KMS-11 (cell line): ENCODE data around the gene SLC26A1.

Source experiments
- H2AFZ ChIP-seq: fragments of 200-600 bp; sonication (generic); 2 replicates; pipeline ENCODE4 v1.6.1; 2016; ENCODE audit warnings: antibody characterized with exemption, mixed run types, low read depth
- H3K27ac ChIP-seq: fragments of 200-600 bp; sonication (generic); 2 replicates; pipeline ENCODE4 v1.6.1; 2016; ENCODE audit warnings: mild to moderate bottlenecking, mixed run types
- H3K27me3 ChIP-seq: fragments of 200-600 bp; sonication (generic); 2 replicates; pipeline ENCODE4 v1.6.1; 2017; ENCODE audit warnings: mild to moderate bottlenecking, low read depth, mixed run types, moderate library complexity; ENCODE audit not compliant: insufficient read depth
- H3K36me3 ChIP-seq: fragments of 200-600 bp; sonication (generic); 2 replicates; pipeline ENCODE4 v1.6.1; 2017; ENCODE audit warnings: mild to moderate bottlenecking, mixed run types; ENCODE audit not compliant: insufficient read depth
- H3K4me1 ChIP-seq: fragments of 200-600 bp; sonication (generic); 2 replicates; pipeline ENCODE4 v1.6.1; 2016; ENCODE audit warnings: mild to moderate bottlenecking, low read depth, mixed run types; ENCODE audit not compliant: poor library complexity, severe bottlenecking
- H3K4me2 ChIP-seq: fragments of 200-600 bp; sonication (generic); 2 replicates; pipeline ENCODE4 v1.7.0; 2016; ENCODE audit warnings: mild to moderate bottlenecking, mixed run types
- H3K4me3 ChIP-seq: fragments of 200-600 bp; sonication (generic); IDR thresholded peaks from 2 replicates; pipeline ENCODE4 v1.6.1; 2017; ENCODE audit warnings: low read depth, low read length, mixed read lengths; ENCODE audit not compliant: insufficient read depth
- H3K79me2 ChIP-seq: fragments of 200-600 bp; sonication (generic); 2 replicates; pipeline ENCODE4 v1.6.1; 2016; ENCODE audit warnings: low read depth, mixed run types; ENCODE audit not compliant: insufficient read depth
- H3K9ac ChIP-seq: fragments of 200-600 bp; sonication (generic); 2 replicates; pipeline ENCODE4 v1.6.1; 2016; ENCODE audit warnings: mild to moderate bottlenecking, mixed run types
- H4K20me1 ChIP-seq: fragments of 200-600 bp; sonication (generic); 2 replicates; pipeline ENCODE4 v1.6.1; 2016; ENCODE audit warnings: mild to moderate bottlenecking, mixed run types; ENCODE audit not compliant: insufficient read depth
- TF ChIP-seq, protein P1 (sequence below): fragments of 200-600 bp; sonication (generic); conservative IDR thresholded peaks from 2 replicates; pipeline ENCODE4 v1.6.1; 2017; ENCODE audit warnings: low read depth, mild to moderate bottlenecking, antibody characterized with exemption, low read length, moderate library complexity, mixed read lengths

Gene SLC26A1

DNA sequence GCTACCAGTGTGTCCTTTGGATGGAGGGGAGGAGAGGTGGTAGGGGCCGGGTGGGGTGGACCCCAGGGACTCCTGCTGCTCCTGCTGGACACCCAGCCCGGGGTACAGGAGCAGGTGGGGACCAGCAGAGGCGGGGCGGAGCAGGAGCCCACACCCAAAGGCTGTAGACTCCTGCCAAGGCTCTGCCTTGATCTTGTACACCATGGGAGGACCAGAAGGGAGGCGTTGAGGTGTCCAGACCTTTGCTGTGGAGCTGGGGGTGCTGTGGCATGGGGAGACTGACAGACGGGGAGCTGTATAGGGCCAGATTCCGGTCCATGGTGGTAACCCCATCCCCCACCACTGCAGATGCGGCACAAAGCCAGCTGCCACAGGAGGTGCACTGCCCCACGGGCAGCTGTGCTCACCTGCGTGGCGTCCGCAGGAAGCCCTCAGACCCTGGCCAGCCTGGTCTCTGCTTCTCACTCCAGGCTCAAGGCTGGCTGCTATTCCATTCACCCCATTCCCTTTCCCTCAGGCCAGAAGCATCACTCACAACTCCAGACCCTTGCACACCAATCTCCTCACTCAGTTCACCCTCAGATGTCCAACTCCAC, 5.0 kb upstream of the SLC26A1 start:
- H3K4me3 ChIP-seq: no peak overlapping the region
- no peaks in the 10 kb centered on the region for H3K27me3 ChIP-seq
- no peaks in the 10 kb centered on the region for H3K4me1 ChIP-seq
- TF ChIP-seq, protein P1, sequence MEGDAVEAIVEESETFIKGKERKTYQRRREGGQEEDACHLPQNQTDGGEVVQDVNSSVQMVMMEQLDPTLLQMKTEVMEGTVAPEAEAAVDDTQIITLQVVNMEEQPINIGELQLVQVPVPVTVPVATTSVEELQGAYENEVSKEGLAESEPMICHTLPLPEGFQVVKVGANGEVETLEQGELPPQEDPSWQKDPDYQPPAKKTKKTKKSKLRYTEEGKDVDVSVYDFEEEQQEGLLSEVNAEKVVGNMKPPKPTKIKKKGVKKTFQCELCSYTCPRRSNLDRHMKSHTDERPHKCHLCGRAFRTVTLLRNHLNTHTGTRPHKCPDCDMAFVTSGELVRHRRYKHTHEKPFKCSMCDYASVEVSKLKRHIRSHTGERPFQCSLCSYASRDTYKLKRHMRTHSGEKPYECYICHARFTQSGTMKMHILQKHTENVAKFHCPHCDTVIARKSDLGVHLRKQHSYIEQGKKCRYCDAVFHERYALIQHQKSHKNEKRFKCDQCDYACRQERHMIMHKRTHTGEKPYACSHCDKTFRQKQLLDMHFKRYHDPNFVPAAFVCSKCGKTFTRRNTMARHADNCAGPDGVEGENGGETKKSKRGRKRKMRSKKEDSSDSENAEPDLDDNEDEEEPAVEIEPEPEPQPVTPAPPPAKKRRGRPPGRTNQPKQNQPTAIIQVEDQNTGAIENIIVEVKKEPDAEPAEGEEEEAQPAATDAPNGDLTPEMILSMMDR: no peak
- H3K36me3 ChIP-seq: no peaks in the 10 kb centered on the region
- H3K4me2 ChIP-seq: no peak overlapping the region
- no peaks in the 10 kb centered on the region for H3K79me2 ChIP-seq
- no peak overlapping the region for H2AFZ ChIP-seq
- H4K20me1 ChIP-seq: no peaks in the 10 kb centered on the region
- no peak overlapping the region for H3K9ac ChIP-seq
- H3K27ac ChIP-seq: no peak overlapping the region

DNA sequence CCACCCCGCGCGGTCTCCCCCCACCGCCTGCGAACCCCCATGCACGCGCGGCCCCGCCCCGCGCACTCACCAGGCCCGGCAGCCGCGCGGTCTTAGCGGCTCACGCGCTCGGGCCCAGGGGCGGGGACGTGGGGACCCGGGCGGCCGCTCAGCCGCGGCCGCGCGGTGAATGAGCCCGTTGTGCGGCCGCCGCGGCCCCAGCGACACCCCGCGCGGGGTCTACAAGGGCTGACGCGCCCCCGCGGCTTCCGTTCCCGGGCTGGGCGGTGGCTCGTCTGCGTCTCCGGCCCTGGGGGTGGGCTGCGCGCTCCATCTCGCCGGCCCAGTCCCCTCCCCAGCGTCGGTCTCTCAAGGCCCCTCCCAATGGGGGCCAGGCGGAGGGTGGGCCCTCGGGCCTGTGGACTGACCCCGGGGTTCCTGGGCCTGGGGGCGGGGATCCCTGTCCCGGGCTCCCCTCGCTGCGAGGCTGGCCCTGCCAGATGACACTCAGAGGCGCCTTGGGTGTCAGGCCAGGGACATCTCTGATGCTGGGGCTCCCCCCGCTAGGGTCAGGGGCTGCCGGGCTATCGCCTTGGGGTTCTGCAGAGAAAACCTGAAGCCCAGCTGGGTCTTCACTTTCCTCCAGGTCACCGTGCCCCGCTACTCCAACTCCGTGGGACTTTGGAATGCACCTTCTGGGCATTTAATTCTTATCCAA, 4.3 kb upstream of the SLC26A1 start:
- no peaks in the 10 kb centered on the region for H3K36me3 ChIP-seq
- no peaks in the 10 kb centered on the region for H4K20me1 ChIP-seq
- H2AFZ ChIP-seq: no peak overlapping the region
- no peak overlapping the region for H3K4me3 ChIP-seq
- no peak overlapping the region for H3K27ac ChIP-seq
- H3K27me3 ChIP-seq: no peaks in the 10 kb centered on the region
- H3K9ac ChIP-seq: no peak overlapping the region
- H3K4me1 ChIP-seq: no peaks in the 10 kb centered on the region
- TF ChIP-seq, protein P1: no peak
- no peaks in the 10 kb centered on the region for H3K79me2 ChIP-seq
- no peak overlapping the region for H3K4me2 ChIP-seq

DNA sequence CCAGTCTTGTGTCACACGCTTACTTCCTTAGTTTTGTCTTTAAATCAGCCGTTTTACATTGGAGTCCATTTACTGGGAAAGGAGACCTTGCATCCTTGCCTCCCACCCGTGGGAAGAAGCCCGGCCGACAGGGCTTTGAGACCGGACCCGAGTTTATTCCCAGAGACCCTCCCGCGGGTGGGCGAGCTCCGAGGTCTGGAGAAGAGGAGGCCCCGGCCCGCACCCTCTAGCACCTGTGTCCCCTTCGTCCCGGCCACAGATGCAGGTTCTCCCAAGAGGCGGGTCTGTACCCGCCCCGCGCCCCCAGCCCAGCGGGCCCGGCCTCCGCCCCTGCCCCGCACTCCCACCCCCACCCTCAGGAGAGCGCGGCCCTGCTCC, 3.8 kb upstream of the SLC26A1 start:
- no peaks in the 10 kb centered on the region for H3K4me1 ChIP-seq
- no peaks in the 10 kb centered on the region for H3K36me3 ChIP-seq
- TF ChIP-seq, protein P1: no peak
- H3K27me3 ChIP-seq: no peaks in the 10 kb centered on the region
- no peak overlapping the region for H3K27ac ChIP-seq
- H2AFZ ChIP-seq: no peak overlapping the region
- H3K79me2 ChIP-seq: no peaks in the 10 kb centered on the region
- no peak overlapping the region for H3K4me3 ChIP-seq
- no peak overlapping the region for H3K4me2 ChIP-seq
- no peak overlapping the region for H3K9ac ChIP-seq
- H4K20me1 ChIP-seq: no peaks in the 10 kb centered on the region

DNA sequence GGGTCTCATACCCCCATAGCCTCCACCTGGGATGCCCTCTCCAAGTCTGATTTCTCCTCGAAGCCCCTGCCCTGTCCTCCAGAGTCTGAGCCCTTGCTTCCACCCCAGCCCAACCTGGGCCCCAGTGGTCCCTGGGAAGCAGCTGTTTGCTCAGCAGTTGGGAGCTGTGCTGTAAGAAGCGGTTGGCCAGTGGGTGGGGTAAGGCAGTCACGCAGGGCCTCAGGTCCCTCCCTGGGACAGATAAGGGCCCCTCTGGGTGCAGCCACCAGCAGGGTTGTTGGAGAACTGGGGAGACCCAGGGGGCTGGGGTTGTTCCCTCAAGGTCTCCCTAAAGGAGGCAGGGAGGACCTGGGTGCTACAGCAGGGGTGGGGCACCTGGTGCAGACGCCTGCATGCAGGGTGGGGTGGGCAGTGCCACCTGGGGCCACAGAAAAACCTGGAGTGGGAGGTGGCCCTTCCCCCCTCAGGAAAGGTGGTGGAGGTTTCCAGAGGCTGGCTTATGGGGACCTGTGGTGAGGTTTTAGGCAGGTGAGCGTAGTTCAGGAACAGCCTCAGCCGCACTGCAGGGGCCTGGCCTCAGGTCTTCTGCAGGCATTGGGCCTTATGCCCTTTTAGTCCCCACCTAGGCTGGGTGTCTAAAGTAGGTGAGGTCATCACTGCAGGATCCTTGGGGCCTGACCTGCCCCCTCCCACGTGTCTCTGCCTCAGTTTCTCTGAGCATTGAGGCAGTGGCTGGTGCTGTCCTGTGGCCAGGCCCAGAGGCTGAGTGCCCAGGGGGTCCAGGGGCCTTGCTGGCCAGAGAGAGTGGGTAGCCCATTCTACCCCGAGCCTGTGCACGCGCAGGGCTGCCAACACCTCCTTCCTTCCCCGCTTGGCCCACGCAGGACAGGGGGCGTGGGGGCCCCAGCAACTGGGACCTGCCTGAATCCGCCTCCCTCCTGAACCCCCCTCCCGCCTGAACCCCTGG, 3.1 kb upstream of the SLC26A1 start:
- TF ChIP-seq, protein P1: no peak
- H3K4me2 ChIP-seq: no peak overlapping the region
- H3K4me1 ChIP-seq: no peaks in the 10 kb centered on the region

More for the DNA sequence above, 3.1 kb upstream of the SLC26A1 start:
- Histone ChIP-seq H3K36me3 (no peaks in the 10 kb centered on the region), H3K79me2 (no peaks in the 10 kb centered on the region), H4K20me1 (no peaks in the 10 kb centered on the region), H3K27ac (no peak overlapping the region), H2AFZ (no peak overlapping the region), H3K4me3 (no peak overlapping the region), H3K27me3 (no peaks in the 10 kb centered on the region), H3K9ac (no peak overlapping the region)
